Measurements from ENCODE around the gene GGNBP2. TPM values are rescaled to one million over a fixed set of nuclear protein-coding genes. Genes with fewer than 3 reads are reported as not detected.

The GGNBP2 gene
- polyA plus RNA-seq, 1 donor from 2014 or later: 112 TPM

DNA sequence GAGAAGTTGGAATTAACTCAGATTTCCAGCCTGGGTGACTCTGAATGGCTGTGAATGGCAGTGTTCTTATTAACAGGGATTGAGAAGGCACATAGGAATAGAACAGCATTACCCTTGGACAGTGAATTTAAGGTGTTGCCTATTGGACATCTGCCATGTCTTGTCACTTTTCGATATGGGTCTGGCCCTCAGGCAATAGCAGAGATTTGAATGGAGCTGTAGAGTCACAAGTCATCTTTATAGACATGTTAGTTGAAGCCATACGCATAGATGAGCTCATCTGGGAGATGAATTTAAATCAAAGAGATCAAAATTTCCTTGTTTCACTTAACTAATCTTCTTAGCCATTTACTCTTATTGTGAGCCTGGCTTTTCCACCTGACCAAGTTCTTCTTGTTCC is 32.1 kb downstream of the GGNBP2 start:
- H3F3A ChIP-seq (ENCODE audit: insufficient read depth, low read length, poor library complexity, severe bottlenecking): no peaks in the 10 kb centered on the region
- no peaks in the 10 kb centered on the region for H3K9me2 ChIP-seq (ENCODE audit: insufficient read depth, low read length)
- H3K4me2 ChIP-seq (ENCODE audit: low read length): no peak overlapping the region
- TF ChIP-seq TAF1 (IDR thresholded peaks at IDR 0.05; ENCODE audit: low read depth) (no peak), SMC3 (conservative IDR thresholded peaks at IDR 0.05; ENCODE audit: poor library complexity) (no peak)
- TF ChIP-seq, protein P1, sequence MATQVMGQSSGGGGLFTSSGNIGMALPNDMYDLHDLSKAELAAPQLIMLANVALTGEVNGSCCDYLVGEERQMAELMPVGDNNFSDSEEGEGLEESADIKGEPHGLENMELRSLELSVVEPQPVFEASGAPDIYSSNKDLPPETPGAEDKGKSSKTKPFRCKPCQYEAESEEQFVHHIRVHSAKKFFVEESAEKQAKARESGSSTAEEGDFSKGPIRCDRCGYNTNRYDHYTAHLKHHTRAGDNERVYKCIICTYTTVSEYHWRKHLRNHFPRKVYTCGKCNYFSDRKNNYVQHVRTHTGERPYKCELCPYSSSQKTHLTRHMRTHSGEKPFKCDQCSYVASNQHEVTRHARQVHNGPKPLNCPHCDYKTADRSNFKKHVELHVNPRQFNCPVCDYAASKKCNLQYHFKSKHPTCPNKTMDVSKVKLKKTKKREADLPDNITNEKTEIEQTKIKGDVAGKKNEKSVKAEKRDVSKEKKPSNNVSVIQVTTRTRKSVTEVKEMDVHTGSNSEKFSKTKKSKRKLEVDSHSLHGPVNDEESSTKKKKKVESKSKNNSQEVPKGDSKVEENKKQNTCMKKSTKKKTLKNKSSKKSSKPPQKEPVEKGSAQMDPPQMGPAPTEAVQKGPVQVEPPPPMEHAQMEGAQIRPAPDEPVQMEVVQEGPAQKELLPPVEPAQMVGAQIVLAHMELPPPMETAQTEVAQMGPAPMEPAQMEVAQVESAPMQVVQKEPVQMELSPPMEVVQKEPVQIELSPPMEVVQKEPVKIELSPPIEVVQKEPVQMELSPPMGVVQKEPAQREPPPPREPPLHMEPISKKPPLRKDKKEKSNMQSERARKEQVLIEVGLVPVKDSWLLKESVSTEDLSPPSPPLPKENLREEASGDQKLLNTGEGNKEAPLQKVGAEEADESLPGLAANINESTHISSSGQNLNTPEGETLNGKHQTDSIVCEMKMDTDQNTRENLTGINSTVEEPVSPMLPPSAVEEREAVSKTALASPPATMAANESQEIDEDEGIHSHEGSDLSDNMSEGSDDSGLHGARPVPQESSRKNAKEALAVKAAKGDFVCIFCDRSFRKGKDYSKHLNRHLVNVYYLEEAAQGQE (IDR thresholded peaks at IDR 0.05; ENCODE audit: borderline replicate concordance): no peak
- H2AFZ ChIP-seq (ENCODE audit: low read depth, low read length): no peak overlapping the region
- no peaks in the 10 kb centered on the region for H4K20me1 ChIP-seq (ENCODE audit: insufficient read depth)
- no peak overlapping the region for H3K4me3 ChIP-seq (ENCODE audit: low read length)
- H3K9me3 ChIP-seq (ENCODE audit: low read length): no peaks in the 10 kb centered on the region
- H3K9ac ChIP-seq (ENCODE audit: low read length): no peak overlapping the region
- H3K27me3 ChIP-seq (ENCODE audit: insufficient read depth, low read depth, low read length): no peaks in the 10 kb centered on the region
- H3K79me2 ChIP-seq (replicated peaks; ENCODE audit: insufficient read depth, low read length): no peaks in the 10 kb centered on the region
- H3K27ac ChIP-seq (ENCODE audit: low read length): no peak overlapping the region
- no peaks in the 10 kb centered on the region for H3K36me3 ChIP-seq (ENCODE audit: insufficient read depth, low read length)

GRCh38 chr17:36578671-36579070 is 34.0 kb downstream of the GGNBP2 start:
- Histone ChIP-seq H3F3A (ENCODE audit: insufficient read depth, low read length, poor library complexity, severe bottlenecking) (no peaks in the 10 kb centered on the region), H3K9me2 (ENCODE audit: insufficient read depth, low read length) (no peaks in the 10 kb centered on the region), H3K79me2 (replicated peaks; ENCODE audit: insufficient read depth, low read length) (no peaks in the 10 kb centered on the region), H3K4me3 (ENCODE audit: low read length) (no peak overlapping the region), H3K27me3 (ENCODE audit: insufficient read depth, low read depth, low read length) (no peaks in the 10 kb centered on the region), H3K36me3 (ENCODE audit: insufficient read depth, low read length) (no peaks in the 10 kb centered on the region), H3K27ac (ENCODE audit: low read length) (no peak overlapping the region), H3K9me3 (ENCODE audit: low read length) (no peaks in the 10 kb centered on the region), H3K9ac (ENCODE audit: low read length) (no peak overlapping the region), H2AFZ (ENCODE audit: low read depth, low read length) (no peak overlapping the region), H4K20me1 (ENCODE audit: insufficient read depth) (no peaks in the 10 kb centered on the region), H3K4me2 (ENCODE audit: low read length) (no peak overlapping the region)
- TF ChIP-seq POLR2AphosphoS5 (IDR thresholded peaks at IDR 0.05): no peak
- TF ChIP-seq CTCF (IDR thresholded peaks at IDR 0.05; ENCODE audit: poor library complexity, severe bottlenecking): no peak
- TF ChIP-seq RAD21 (conservative IDR thresholded peaks at IDR 0.05): no peak
- no peak for TF ChIP-seq SMC3 (conservative IDR thresholded peaks at IDR 0.05; ENCODE audit: poor library complexity)
- no peak for TF ChIP-seq EP300 (conservative IDR thresholded peaks at IDR 0.05; ENCODE audit: poor library complexity, severe bottlenecking)
- TF ChIP-seq MXI1 (conservative IDR thresholded peaks at IDR 0.05; ENCODE audit: poor library complexity, severe bottlenecking): no peak
- TF ChIP-seq, protein P1 (IDR thresholded peaks at IDR 0.05; ENCODE audit: borderline replicate concordance): no peak
- TF ChIP-seq TAF1 (IDR thresholded peaks at IDR 0.05; ENCODE audit: low read depth): no peak
- TF ChIP-seq EZH2 (IDR thresholded peaks at IDR 0.05; ENCODE audit: borderline replicate concordance, insufficient read depth, low read length, poor library complexity, severe bottlenecking): no peak

All from neural cell (in vitro differentiated cells).